HG03066 (cell line): Measurements from ENCODE around the gene SKI.
"Not testable (repeated sequence)": the region's sequence is repeated elsewhere in the genome, so short reads cannot be mapped to it uniquely, and the experiment has no call there.

ENCODE experiments used
- ATAC-seq: cut with Tn5 transposase; IDR thresholded peaks from one replicate; pipeline ENCODE4 v1.9.1; 2021; ENCODE audit warnings: low read depth; ENCODE audit not compliant: unreplicated experiment

SKI gene

GRCh38 chr1:2288816-2289536 is 60.9 kb downstream of the SKI start:
- no peak for ATAC-seq

- ATAC-seq: no peak
Observed at GRCh38 chr1:2289607-2290006, 61.5 kb downstream of the SKI start.

- no peak for ATAC-seq
Observed at GRCh38 chr1:2290171-2290578, 62.1 kb downstream of the SKI start.

GRCh38 chr1:2290595-2291510 is 62.7 kb downstream of the SKI start:
- no peak for ATAC-seq

GRCh38 chr1:2291577-2291976 is 63.5 kb downstream of the SKI start:
- ATAC-seq: no peak

GRCh38 chr1:2292725-2293450 is 64.8 kb downstream of the SKI start:
- ATAC-seq: no peak

GRCh38 chr1:2294033-2294724 is 66.1 kb downstream of the SKI start:
- ATAC-seq: no peak

- ATAC-seq: no peak
Observed at GRCh38 chr1:2294725-2295078, 66.6 kb downstream of the SKI start.

- no peak for ATAC-seq
Observed at GRCh38 chr1:2295526-2295925, 67.4 kb downstream of the SKI start.

- not testable (repeated sequence) for ATAC-seq
Observed at GRCh38 chr1:2296211-2296610, 68.1 kb downstream of the SKI start.

- ATAC-seq: no peak
Observed at GRCh38 chr1:2296614-2297013, 68.5 kb downstream of the SKI start.

GRCh38 chr1:2297246-2298011 is 69.3 kb downstream of the SKI start:
- ATAC-seq: no peak

GRCh38 chr1:2298685-2299084 is 70.6 kb downstream of the SKI start:
- ATAC-seq: no peak

- ATAC-seq: no peak
Observed at GRCh38 chr1:2299131-2299627, 71.1 kb downstream of the SKI start.

GRCh38 chr1:2300004-2300771 is 72.1 kb downstream of the SKI start:
- ATAC-seq: peak; percentile 90

GRCh38 chr1:2300851-2301606 is 72.9 kb downstream of the SKI start:
- ATAC-seq: peak; percentile 49

- ATAC-seq: no peak
Observed at GRCh38 chr1:2301607-2302291, 73.6 kb downstream of the SKI start.
